Myocyte (in vitro differentiated cells): ENCODE measurements around the gene RBM17. TPM values are rescaled to one million over a fixed set of nuclear protein-coding genes. Genes with fewer than 3 reads are reported as not detected.
"Not testable (repeated sequence)": the region's sequence is repeated elsewhere in the genome, so short reads cannot be mapped to it uniquely, and the experiment has no call there.

ENCODE experiments used
- DNase-seq: peaks from one replicate; pipeline ENCODE4 v3.0.0-alpha.2; 2012; ENCODE audit warnings: low read depth
- total RNA-seq: library from RNA; depleted of rRNA; stranded (reverse); fragments of >200 nt; gene quantifications from 2 replicates; pipeline ENCODE4 v1.2.3, GENCODE V29; 2014

RBM17 gene
- total RNA-seq, 1 donor from 2014 or later = 41.5 TPM

- DNase-seq = no peak
These were observed 11.7 kb upstream of the RBM17 start for GRCh38 chr10:6077071-6077675.

- DNase-seq = no peak
These were observed 9.8 kb upstream of the RBM17 start for GRCh38 chr10:6079044-6079443.

DNA sequence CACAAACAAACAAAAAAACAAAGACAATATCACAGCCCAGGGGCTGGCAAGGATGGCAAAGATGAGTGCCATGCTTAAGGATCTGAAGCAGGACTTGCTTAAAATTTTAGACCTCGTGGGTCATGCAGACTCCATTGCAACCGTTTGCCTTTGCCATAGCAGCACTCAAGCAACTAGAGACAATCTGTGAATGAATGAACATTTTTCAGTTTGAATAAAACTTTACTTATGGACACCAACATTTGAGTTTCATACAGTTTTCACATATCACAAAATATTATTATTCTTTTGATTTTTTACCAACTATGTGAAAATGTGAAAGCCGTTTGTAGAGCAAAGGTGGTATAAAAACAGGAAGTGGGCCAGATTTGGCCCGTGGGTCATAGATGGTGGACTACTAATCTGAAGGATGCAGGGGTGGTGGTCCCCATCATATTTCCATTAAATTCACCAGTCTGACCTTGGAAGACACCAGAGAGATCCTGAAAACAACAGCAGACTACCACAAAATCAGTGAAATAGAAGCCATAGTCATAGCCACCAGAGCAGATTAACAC, 8.3 kb upstream of the RBM17 start:
- no peak for DNase-seq

DNA sequence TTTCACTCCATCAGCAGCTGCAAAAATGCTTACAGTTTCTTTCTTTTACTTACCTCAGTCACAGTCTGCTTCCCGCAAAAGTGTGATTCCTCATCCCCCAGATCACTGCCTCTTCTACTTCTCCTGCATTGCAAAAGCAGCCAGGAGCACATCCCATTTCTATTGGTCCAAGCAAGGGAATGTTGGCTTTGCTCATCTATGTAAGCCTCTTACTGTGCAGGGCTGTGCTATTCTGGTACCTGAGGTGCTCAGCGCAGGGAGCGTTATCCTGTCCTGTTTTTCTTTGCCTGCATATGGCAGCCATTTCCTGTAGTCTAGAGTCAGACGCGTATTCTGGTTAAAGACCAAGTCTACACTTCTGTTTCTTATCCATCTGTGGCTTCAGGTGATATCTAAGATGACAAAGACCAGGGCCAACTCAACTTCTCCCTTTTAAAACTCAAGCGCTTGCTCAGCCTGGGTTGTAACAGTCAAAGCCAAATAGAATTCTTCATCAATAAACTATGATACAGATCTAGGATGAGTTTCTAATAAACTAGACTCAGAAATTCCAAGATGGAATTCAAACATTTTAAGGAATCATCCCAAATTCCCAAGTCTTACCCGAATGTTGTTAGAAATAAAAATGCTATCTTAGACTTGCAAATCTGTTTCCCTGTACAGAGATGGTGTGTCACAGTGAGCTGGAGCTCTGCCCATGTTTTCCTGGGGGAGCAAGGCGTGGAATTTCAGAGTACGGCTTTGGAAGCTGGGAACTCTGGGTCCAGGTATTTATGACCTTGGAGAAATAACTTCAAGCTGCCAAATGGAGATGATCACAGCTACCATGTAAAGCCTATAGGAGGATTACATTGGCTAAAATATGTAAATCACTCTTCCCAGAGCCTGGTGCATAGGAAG, 6.1 kb upstream of the RBM17 start:
- no peak for DNase-seq

GRCh38 chr10:6083523-6084475, 5.0 kb upstream of the RBM17 start:
- no peak for DNase-seq

GRCh38 chr10:6086375-6087233, 2.2 kb upstream of the RBM17 start:
- peak; percentile 92 for DNase-seq

GRCh38 chr10:6089334-6090219, 743 bp downstream of the RBM17 start:
- DNase-seq = no peak

GRCh38 chr10:6091630-6092029, 2.8 kb downstream of the RBM17 start:
- no peak for DNase-seq

DNA sequence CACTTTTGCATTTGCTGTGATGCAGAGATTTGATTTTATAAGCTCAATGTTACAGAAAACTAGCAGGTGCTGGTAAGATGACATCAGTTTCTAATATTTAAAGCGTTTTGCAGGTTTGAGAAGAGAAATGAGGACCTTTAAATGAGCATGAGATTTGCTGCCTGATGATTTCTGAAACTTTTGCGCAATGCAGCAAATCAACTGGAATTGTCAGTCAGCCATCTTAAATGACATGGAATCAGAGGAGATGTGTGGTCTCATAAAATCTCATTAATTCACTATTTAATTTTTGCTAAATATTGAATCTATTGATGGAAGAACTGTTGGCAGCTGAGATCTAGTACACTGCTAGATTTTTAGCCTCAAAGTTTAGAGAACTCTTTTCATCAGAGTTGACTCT, 3.9 kb downstream of the RBM17 start:
- no peak for DNase-seq

DNA sequence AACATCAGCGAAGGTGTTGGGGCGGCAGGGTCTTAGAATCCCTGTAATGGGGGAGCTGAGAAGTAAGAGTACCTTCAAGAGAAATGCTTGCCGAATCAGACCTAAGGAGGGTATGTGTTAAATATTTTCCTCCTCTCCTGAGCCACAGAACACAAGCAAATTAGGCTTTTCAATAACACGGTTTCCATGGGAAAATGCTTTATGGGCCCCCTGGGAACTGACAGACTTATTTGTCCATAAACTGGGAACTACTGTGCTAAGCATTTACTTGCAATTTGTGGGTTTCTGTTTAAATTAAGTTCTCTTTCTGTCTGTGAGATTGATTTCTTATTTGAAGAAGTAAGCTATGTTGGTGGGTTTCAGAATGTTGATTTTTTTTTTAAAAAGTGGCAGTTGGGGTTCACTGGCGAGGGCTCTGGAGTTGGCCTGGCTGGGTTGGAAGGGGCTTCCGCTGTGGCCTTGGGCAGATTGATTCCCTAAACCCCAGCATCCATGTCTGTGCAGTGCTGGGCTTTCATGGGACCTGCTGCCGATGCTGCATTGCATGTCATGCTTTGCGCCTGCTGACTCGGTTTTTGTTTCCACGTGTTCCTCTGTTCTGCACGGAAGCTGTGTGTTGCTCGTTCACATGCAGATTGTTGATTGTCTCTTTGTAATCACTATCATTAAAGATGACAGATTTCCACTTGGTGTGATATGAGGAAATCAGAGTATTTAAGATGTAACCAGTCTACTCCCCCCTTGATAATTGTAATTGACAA, 7.2 kb downstream of the RBM17 start:
- peak; percentile 33 for DNase-seq

- no peak for DNase-seq
These were observed 8.2 kb downstream of the RBM17 start for GRCh38 chr10:6097063-6097462.

- no peak for DNase-seq
These were observed 9.3 kb downstream of the RBM17 start for GRCh38 chr10:6098156-6098555.

- no peak for DNase-seq
These were observed 11.5 kb downstream of the RBM17 start for GRCh38 chr10:6100370-6100769.

GRCh38 chr10:6101181-6101580, 12.3 kb downstream of the RBM17 start:
- no peak for DNase-seq

GRCh38 chr10:6102128-6102527, 13.3 kb downstream of the RBM17 start:
- DNase-seq = no peak

DNA sequence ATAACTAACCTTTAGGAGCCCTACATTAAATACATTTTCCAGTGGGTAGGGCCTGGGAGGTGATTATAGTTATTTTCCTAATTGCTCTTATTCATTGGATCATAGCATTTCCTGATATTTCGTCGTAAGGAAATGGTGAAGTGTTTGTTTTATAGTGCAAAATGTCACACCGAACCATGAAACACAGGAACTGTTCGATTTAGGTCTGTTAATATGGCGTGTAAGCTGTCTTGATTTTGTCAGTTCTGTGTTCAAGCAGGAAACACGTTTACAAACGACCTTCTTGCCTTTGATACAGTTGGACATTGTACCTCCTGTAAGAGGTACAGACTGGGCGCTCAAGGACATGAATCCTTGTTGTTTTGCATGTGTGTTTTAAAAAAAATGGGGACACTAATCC, 14.8 kb downstream of the RBM17 start:
- DNase-seq = no peak

DNA sequence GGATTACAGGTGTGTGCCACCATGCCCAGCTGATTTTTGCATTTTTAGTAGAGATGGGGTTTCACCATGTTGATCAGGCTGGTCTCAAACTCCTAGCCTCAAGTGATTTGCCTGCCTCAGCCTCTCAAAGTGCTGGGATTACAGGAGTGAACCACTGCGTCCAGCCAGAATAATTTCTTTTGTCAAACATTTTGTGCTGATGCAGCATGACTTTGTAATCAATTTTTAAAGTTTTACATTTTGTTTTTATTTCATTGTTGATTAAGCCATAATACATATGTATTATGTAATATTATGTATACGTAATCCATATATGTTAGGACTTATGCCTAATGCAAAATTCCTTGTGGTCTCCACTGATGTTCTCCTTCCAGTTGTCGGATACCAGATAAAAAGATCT, 18.8 kb downstream of the RBM17 start:
- DNase-seq = not testable (repeated sequence)

DNA sequence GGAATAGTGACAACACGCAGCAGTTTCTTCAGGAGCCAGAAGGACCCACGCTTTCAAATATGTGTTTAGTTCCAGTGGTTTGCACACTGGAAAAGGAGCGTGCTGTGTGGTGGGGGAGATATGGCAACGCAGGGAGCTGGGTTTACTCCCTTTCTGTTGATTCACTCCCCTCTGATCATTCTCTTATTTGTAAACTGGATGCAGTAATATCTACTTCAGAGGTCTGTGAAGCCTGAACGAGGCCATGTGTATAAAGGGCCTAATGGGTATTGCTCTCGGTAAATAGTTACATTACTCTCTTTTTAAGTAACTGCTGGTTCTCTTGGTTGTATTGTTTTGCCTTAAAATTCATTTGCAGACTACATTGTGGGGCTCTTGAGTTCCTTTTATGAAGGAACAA, 19.2 kb downstream of the RBM17 start:
- no peak for DNase-seq
